GM12874 (cell line): Measurements from ENCODE around the gene SETD1B.

Experiments
- TF ChIP-seq, protein P1 (sequence below): IDR thresholded peaks from 2 replicates; pipeline ENCODE4 v1.5.1; 2011; ENCODE audit warnings: low read depth, mild to moderate bottlenecking, control low read depth, low read length, moderate library complexity; ENCODE audit not compliant: insufficient read depth

The SETD1B gene

DNA sequence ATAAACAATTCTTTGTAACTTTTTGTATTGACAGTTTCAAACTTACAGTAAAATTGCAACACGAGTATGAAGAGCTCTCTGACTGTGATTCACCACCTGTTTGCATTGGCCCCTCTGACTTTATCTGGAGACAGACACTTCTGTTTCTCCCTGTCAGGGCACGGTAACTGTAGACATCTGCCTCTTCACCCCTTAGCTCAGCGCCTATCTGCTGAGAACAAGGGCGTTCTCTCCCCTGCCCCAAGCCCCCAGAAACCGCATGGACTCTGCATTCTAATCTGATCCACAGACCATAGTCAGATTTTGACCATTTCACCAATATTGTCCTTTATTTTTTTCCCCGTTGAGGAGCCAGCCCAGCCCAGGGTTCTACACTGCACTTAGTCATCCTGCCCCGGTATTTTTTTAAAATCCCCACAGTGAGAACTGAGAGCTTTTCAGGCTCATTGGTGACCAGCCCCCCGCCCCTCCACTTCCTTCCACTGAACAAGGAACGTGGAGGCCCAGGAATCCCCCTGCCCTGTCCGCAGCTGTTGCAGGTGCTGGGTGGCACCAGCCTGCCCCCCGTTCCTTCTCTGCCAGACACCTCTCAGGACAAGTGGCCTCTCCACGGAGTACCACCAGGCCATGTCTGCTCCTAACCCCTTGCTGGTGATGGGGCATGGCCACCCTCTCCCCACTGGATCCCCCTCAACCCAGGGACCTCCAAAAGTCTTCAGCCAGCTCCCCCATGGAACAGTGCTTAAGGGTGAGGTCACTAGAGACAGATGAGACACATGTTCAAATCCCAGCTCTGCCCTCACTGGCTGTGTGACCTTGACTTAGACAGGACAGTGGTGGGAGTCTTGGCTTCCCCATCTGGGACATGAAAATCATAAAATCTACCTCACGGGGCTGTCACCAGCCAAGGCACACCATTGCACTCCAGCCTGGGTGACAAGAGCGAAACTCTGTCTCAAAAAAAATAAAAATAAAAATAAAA, 21.5 kb upstream of the SETD1B start:
- TF ChIP-seq, protein P1, sequence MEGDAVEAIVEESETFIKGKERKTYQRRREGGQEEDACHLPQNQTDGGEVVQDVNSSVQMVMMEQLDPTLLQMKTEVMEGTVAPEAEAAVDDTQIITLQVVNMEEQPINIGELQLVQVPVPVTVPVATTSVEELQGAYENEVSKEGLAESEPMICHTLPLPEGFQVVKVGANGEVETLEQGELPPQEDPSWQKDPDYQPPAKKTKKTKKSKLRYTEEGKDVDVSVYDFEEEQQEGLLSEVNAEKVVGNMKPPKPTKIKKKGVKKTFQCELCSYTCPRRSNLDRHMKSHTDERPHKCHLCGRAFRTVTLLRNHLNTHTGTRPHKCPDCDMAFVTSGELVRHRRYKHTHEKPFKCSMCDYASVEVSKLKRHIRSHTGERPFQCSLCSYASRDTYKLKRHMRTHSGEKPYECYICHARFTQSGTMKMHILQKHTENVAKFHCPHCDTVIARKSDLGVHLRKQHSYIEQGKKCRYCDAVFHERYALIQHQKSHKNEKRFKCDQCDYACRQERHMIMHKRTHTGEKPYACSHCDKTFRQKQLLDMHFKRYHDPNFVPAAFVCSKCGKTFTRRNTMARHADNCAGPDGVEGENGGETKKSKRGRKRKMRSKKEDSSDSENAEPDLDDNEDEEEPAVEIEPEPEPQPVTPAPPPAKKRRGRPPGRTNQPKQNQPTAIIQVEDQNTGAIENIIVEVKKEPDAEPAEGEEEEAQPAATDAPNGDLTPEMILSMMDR, result no peak

DNA sequence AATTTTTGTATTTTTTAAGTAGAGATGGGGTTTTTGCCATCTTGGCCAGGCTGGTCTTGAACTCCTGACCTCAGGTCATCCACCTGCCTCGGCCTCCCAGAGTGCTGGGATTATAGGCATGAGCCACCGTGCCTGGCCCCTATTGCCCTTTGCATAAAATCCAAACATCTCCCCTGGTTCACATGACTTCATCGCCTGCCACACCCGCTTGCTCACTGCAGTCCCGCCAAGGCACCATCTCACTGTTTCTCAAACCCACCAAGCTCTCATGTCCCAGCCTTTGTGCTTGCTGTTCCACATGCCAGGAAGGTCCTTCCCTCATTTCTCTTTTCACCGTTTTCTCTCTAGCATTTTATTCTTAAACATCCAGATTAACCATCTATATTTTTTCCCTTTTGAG, 20.0 kb upstream of the SETD1B start:
- TF ChIP-seq, protein P1, result no peak

DNA sequence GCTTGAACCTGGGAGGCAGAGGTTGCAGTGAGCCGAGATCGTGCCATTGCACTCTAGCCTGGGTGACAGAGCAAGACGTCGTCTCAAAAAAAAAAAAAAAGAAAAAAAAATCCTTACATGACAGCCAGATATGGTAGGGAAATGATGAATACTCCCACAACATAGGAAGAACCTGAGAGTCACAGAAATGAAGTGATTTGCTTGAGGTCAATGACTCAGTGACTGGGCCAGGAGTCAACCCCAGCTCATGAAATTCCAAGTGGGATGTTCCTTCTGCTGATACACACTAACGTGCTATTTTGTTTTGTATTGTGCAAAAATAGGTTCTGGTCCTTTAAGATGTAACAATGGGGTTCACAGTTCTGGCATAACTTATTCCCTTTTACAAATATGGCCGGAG, 19.3 kb upstream of the SETD1B start:
- TF ChIP-seq, protein P1, result no peak

GRCh38 chr12:121786440-121786825, 17.4 kb upstream of the SETD1B start:
- TF ChIP-seq, protein P1, result no peak

DNA sequence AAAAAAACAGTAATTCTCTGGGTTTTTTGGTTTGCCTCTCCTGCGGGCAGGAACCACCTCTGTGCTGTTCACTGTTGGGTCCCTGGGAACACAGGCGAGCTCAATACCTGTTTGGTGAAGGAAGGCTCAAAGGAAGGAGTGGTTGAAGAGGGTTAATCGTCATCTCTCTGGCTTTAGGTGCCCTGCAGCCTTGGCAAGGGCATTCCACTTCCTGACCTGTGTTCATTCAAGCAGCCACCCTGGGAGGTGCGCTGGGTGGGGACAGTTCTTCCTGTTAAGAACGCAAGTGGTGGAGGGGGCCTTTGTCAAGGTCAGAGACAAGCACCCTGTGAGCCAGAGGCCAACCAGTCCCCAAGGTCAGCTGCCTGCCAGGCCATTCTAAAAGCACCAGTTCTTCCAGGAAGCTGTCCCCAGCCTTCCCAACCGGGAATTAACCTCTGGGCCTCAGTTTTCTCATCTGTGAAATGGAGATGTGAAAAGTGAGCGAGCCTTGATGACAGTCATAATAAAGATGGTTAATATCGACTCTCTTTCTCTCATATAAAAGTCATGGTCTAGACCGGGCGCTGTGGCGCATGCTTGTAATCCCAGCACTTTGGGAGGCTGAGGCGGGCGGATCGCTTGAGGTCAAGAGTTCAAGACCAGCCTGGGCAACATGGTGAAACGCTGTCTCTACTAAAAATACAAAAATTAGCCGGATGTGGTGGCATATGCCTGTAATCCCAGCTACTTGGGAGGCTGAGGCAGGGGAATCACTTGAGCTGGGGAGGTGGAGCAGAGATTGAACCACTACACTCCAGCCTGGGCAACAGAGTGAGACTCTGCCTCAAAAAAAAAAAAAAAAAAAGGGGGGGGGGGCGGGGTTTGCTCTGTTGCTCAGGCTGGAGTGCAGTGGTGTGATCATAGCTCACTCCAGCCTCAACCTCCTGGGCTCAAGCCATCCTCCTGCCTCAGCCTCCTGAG, 16.5 kb upstream of the SETD1B start:
- TF ChIP-seq, protein P1, result no peak

GRCh38 chr12:121788176-121788818, 15.5 kb upstream of the SETD1B start:
- TF ChIP-seq, protein P1, result no peak
